HepG2 (cell line): ENCODE data around the gene GPR25. TPM values are rescaled to one million over a fixed set of nuclear protein-coding genes. Genes with fewer than 3 reads are reported as not detected.

Source experiments
- ATAC-seq: fragments of 200-7000 bp; cut with Tn5 transposase; 3 replicates; pipeline ENCODE4 v1.9.1; 2020; ENCODE audit warnings: mild to moderate bottlenecking, moderate library complexity
- BruUV-seq: library from RNA; stranded (reverse); fragments of 400-500 nt; replicated peaks from 2 replicates; lab custom pipeline; 2021; lab: Mats Ljungman, UMichigan
- CTCF ChIA-PET: fragments of 300-600 bp; formaldehyde crosslinking; extraction: SDS; loops from one replicate; lab custom pipeline; 2021; ENCODE audit warnings: low total read pairs, inconsistent platforms, low intra/inter-chr PET ratio; lab: Yijun Ruan, JAX
- POLR2A ChIA-PET: fragments of 350-600 bp; sonication (Branson Sonifier 250); formaldehyde crosslinking; loops from one replicate; lab custom pipeline; 2020; ENCODE audit warnings: antibody characterized with exemption, inconsistent platforms; lab: Yijun Ruan, JAX
- DNase-seq: peaks from one replicate; pipeline ENCODE4 v3.0.0-alpha.2; 2015; ENCODE audit warnings: low spot score
- FAIRE-seq: peaks from 3 replicates; lab custom pipeline; 2011; peaks lifted over from hg19 to GRCh38; lab: Jason Lieb, UNC
- H2AFZ ChIP-seq: one replicate; pipeline ENCODE4 v1.6.1; 2011; ENCODE audit warnings: low read length, inconsistent platforms
- H3K27ac ChIP-seq: fragments of 300-600 bp; 3 replicates; pipeline ENCODE4 v1.8.0; 2011; ENCODE audit warnings: mixed run types, mild to moderate bottlenecking, mixed read lengths, low read length, inconsistent platforms; ENCODE audit not compliant: insufficient read depth; ENCODE audit errors: extremely low read length
- H3K27me3 ChIP-seq, 2 experiments: fragments of 200-600 bp in 1 of 2; 2 replicates in 1 of 2; 3 replicates in 1 of 2; pipeline versions ENCODE4 v1.6.0 to v1.8.0; 2011; ENCODE audit warnings: low read length in 2 of 2, mild to moderate bottlenecking in 2 of 2, moderate library complexity in 2 of 2, inconsistent platforms in 1 of 2; ENCODE audit not compliant: insufficient read depth in 2 of 2, control insufficient read depth in 1 of 2
- H3K36me3 ChIP-seq, 2 experiments: fragments of 200-600 bp in 1 of 2; replicated peaks in 1 of 2; 2 replicates in 1 of 2; 3 replicates in 1 of 2; pipeline versions ENCODE4 v1.5.1 to v1.8.0; 2011; ENCODE audit warnings: low read length in 2 of 2, inconsistent platforms in 1 of 2; ENCODE audit not compliant: insufficient read depth in 2 of 2, control insufficient read depth in 1 of 2
- H3K4me1 ChIP-seq: 2 replicates; pipeline ENCODE4 v1.5.1; 2012; ENCODE audit warnings: low read length, inconsistent platforms; ENCODE audit not compliant: insufficient read depth
- H3K4me2 ChIP-seq: 2 replicates; pipeline ENCODE4 v1.6.0; 2011; ENCODE audit warnings: low read depth, low read length, inconsistent platforms
- H3K4me3 ChIP-seq, 3 experiments: fragments of 200-600 bp in 1 of 3; sonication (generic), shearing (Covaris generic) in 1 of 3; replicated peaks in 1 of 3; 2 replicates each; pipeline ENCODE4 v1.5.1; 2011 to 2016; ENCODE audit warnings: low read length in 3 of 3, inconsistent platforms in 2 of 3, low read depth in 2 of 3, mild to moderate bottlenecking in 2 of 3, control low read depth in 1 of 3, mixed read lengths in 1 of 3; ENCODE audit not compliant: insufficient read depth in 1 of 3
- H3K79me2 ChIP-seq: one replicate; pipeline ENCODE4 v1.6.1; 2011; ENCODE audit warnings: low read length, inconsistent platforms; ENCODE audit not compliant: insufficient read depth
- H3K9ac ChIP-seq: 2 replicates; pipeline ENCODE4 v1.6.0; 2011; ENCODE audit warnings: mild to moderate bottlenecking, low read depth, low read length, inconsistent platforms; ENCODE audit not compliant: insufficient read depth
- H3K9me3 ChIP-seq: 2 replicates; pipeline ENCODE4 v1.5.1; 2012; ENCODE audit warnings: mild to moderate bottlenecking, low read length
- H4K20me1 ChIP-seq: 2 replicates; pipeline ENCODE4 v1.6.0; 2011; ENCODE audit warnings: inconsistent platforms, mild to moderate bottlenecking, low read length, moderate library complexity; ENCODE audit not compliant: insufficient read depth
- CSRNP2 ChIP-seq: sonication (generic); formaldehyde crosslinking; conservative IDR thresholded peaks from 2 replicates; pipeline ENCODE4 v1.8.0; 2022; ENCODE audit warnings: low read depth, missing genetic modification reagents
- HNRNPLL ChIP-seq: fragments of 200-400 bp; formaldehyde crosslinking; IDR thresholded peaks from 2 replicates; pipeline ENCODE4 v1.6.1; 2017; ENCODE audit warnings: mild to moderate bottlenecking, low read depth, low read length; ENCODE audit not compliant: poor library complexity, severe bottlenecking
- NONO ChIP-seq, 2 experiments: fragments of 450-650 bp in 1 of 2; sonication (generic) in 1 of 2; formaldehyde crosslinking in 1 of 2; IDR thresholded peaks in 1 of 2; conservative IDR thresholded peaks in 1 of 2; 2 replicates each; pipeline versions ENCODE4 v1.6.1 to v1.8.0; 2017 to 2022; ENCODE audit warnings: mild to moderate bottlenecking in 1 of 2, missing genetic modification reagents in 1 of 2, moderate library complexity in 1 of 2
- PPARG ChIP-seq: conservative IDR thresholded peaks from 2 replicates; pipeline ENCODE4 v1.6.1; 2016; ENCODE audit warnings: missing biosample characterization, missing genetic modification reagents
- SNAI1 ChIP-seq: sonication (generic); formaldehyde crosslinking; IDR thresholded peaks from 2 replicates; pipeline ENCODE4 v1.5.0; 2020; ENCODE audit warnings: mild to moderate bottlenecking, missing genetic modification reagents, borderline replicate concordance
- STAT6 ChIP-seq: sonication (generic); formaldehyde crosslinking; IDR thresholded peaks from 2 replicates; pipeline ENCODE4 v1.4.0; 2020; ENCODE audit warnings: missing genetic modification reagents, mild to moderate bottlenecking, borderline replicate concordance
- ZFP36L2 ChIP-seq: sonication (generic); formaldehyde crosslinking; IDR thresholded peaks from 2 replicates; pipeline ENCODE4 v1.4.0; 2020; ENCODE audit warnings: missing genetic modification reagents
- ZSCAN21 ChIP-seq: sonication (generic); formaldehyde crosslinking; IDR thresholded peaks from 2 replicates; pipeline ENCODE4 v1.8.0; 2022; ENCODE audit warnings: mild to moderate bottlenecking, missing genetic modification reagents, moderate library complexity, borderline replicate concordance
- ZSCAN9 ChIP-seq: IDR thresholded peaks from 2 replicates; pipeline ENCODE4 v1.6.1; 2016; ENCODE audit warnings: borderline replicate concordance
- WGBS: methylation state at CpG from one replicate; pipeline ENCODE4 v1.1.6; 2017; ENCODE audit warnings: low lambda C conversion rate; 5-methylcytosine and 5-hydroxymethylcytosine counted together
- in situ Hi-C: cut with HindIII; loops from 2 replicates; pipeline ENCODE4 v1.10.0; 2017; ENCODE audit warnings: low pct_unique_long_range_greater_than_20kb; ENCODE audit not compliant: extremely low pct_ligation_motif_present
- intact Hi-C: fragments of 100-400 bp; cut with micrococcal nuclease; formaldehyde crosslinking; loops from one replicate; pipeline ENCODE4 v1.10.0; 2022; ENCODE audit not compliant: unreplicated experiment
- polyA plus RNA-seq, 8 experiments: library from polyadenylated mRNA; depleted of rRNA in 3 of 8; stranded (reverse) in 7 of 8; unstranded in 1 of 8; fragments of >200 nt; fragmentation: Illumina TruSeq in 4 of 8; extraction: Trizol in 4 of 8; gene quantifications; 2 replicates each; pipeline versions ENCODE4 v1.2.1 to v1.2.3, GENCODE V29; 2011 to 2016; ENCODE audit warnings: low read depth in 4 of 8, missing spikeins in 1 of 8, mixed read lengths in 1 of 8; ENCODE audit not compliant: insufficient read depth in 1 of 8
- total RNA-seq, 5 experiments: library from RNA; depleted of rRNA; stranded (reverse); fragments of >200 nt; fragmentation: Illumina TruSeq; extraction: Trizol; gene quantifications; 2 replicates each; pipeline ENCODE4 v1.2.3, GENCODE V29; 2016; ENCODE audit warnings: low read depth in 1 of 5
- TF ChIP-seq, protein P1 (sequence below): sonication (generic); formaldehyde crosslinking; IDR thresholded peaks from 2 replicates; pipeline ENCODE4 v1.5.0; 2020; ENCODE audit warnings: mild to moderate bottlenecking, missing genetic modification reagents, borderline replicate concordance
- TF ChIP-seq, protein P2 (sequence below): sonication (generic); formaldehyde crosslinking; IDR thresholded peaks from 2 replicates; pipeline ENCODE4 v1.5.0; 2020; ENCODE audit warnings: mild to moderate bottlenecking, missing genetic modification reagents

GPR25 gene
- total and polyA plus RNA-seq, 2 of the 13 experiments (the other 11 are each of a cell fraction or from before 2014, with no cell fraction given): not detected

- TF ChIP-seq, protein P1, sequence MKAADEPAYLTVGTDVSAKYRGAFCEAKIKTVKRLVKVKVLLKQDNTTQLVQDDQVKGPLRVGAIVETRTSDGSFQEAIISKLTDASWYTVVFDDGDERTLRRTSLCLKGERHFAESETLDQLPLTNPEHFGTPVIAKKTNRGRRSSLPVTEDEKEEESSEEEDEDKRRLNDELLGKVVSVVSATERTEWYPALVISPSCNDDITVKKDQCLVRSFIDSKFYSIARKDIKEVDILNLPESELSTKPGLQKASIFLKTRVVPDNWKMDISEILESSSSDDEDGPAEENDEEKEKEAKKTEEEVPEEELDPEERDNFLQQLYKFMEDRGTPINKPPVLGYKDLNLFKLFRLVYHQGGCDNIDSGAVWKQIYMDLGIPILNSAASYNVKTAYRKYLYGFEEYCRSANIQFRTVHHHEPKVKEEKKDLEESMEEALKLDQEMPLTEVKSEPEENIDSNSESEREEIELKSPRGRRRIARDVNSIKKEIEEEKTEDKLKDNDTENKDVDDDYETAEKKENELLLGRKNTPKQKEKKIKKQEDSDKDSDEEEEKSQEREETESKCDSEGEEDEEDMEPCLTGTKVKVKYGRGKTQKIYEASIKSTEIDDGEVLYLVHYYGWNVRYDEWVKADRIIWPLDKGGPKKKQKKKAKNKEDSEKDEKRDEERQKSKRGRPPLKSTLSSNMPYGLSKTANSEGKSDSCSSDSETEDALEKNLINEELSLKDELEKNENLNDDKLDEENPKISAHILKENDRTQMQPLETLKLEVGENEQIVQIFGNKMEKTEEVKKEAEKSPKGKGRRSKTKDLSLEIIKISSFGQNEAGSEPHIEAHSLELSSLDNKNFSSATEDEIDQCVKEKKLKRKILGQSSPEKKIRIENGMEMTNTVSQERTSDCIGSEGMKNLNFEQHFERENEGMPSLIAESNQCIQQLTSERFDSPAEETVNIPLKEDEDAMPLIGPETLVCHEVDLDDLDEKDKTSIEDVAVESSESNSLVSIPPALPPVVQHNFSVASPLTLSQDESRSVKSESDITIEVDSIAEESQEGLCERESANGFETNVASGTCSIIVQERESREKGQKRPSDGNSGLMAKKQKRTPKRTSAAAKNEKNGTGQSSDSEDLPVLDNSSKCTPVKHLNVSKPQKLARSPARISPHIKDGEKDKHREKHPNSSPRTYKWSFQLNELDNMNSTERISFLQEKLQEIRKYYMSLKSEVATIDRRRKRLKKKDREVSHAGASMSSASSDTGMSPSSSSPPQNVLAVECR: no peak
- TF ChIP-seq, protein P2, sequence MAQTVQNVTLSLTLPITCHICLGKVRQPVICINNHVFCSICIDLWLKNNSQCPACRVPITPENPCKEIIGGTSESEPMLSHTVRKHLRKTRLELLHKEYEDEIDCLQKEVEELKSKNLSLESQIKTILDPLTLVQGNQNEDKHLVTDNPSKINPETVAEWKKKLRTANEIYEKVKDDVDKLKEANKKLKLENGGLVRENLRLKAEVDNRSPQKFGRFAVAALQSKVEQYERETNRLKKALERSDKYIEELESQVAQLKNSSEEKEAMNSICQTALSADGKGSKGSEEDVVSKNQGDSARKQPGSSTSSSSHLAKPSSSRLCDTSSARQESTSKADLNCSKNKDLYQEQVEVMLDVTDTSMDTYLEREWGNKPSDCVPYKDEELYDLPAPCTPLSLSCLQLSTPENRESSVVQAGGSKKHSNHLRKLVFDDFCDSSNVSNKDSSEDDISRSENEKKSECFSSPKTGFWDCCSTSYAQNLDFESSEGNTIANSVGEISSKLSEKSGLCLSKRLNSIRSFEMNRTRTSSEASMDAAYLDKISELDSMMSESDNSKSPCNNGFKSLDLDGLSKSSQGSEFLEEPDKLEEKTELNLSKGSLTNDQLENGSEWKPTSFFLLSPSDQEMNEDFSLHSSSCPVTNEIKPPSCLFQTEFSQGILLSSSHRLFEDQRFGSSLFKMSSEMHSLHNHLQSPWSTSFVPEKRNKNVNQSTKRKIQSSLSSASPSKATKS (CRISPR knock-in tag): no peak
These were observed 37.0 kb downstream of the GPR25 start (continued) for GRCh38 chr1:200909757-200910239.

DNA sequence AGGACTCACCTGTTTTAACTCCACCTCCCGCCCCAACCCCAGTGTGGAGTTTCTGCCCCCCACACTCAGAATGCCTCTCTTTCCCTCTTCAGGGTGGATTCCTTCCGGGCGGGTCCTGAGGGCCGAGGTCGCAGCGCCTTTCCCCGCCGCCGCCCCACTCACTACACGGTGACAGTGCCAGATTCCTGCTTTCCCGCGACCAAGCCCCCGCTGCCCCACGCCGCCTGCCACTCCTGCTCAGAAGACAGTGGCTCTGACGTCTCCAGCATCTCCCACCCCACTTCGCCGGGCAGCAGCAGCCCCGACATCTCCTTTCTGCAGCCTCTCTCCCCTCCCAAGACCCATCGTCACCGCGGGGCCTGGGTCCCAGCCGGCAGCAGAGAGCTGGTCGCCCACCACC is 38.6 kb downstream of the GPR25 start:
- intact Hi-C loops (no loop called here), in situ Hi-C loops (no loop called here)
- FAIRE-seq (no peak), ATAC-seq (no peak), DNase-seq (no peak)
- Histone ChIP-seq H3K9ac (no peak overlapping the region), H3K4me3 (no peak overlapping the region), H3K4me2 (no peak overlapping the region), H3K27me3 (no peaks in the 10 kb centered on the region), H3K79me2 (no peaks in the 10 kb centered on the region), H3K9me3 (no peaks in the 10 kb centered on the region), H4K20me1 (no peaks in the 10 kb centered on the region), H3K36me3 (peaks cover 12 to 32% of the 10 kb centered on the region in 2 experiments; a peak in 4 of 5 replicates), H3K4me1 (peaks cover 30% of the 10 kb centered on the region), H3K27ac (no peak overlapping the region), H2AFZ (no peak overlapping the region)
- ChIA-PET CTCF (no interaction called here), POLR2A (no interaction called here)
- WGBS: 99% methylated on average over 22 of the region's 24 CpGs
- BruUV-seq: no TSS peak
- no peak for TF ChIP-seq NONO (IDR thresholded peaks at IDR 0.05)
- TF ChIP-seq NONO (CRISPR knock-in tag; conservative IDR thresholded peaks at IDR 0.05): no peak
- TF ChIP-seq ZFP36L2 (CRISPR knock-in tag): no peak
- TF ChIP-seq HNRNPLL: no peak
- no peak for TF ChIP-seq ZSCAN9 (CRISPR knock-in tag)
- no peak for TF ChIP-seq PPARG (CRISPR knock-in tag)
- TF ChIP-seq ZSCAN21 (CRISPR knock-in tag): no peak
- no peak for TF ChIP-seq CSRNP2 (CRISPR knock-in tag)
- TF ChIP-seq STAT6 (CRISPR knock-in tag): no peak
- no peak for TF ChIP-seq SNAI1
